Measurements from ENCODE around the gene NPC1.

GRCh38 chr18:23523429-23524212, 62.7 kb downstream of the NPC1 start:
- no peak for TF ChIP-seq CTCF (IDR thresholded peaks at IDR 0.05)
- no peak for TF ChIP-seq POLR2A (IDR thresholded peaks at IDR 0.05)

All from body of pancreas (tissue), 4 donors.